Endothelial cell of umbilical vein (primary cell): Measurements from ENCODE around the gene UGT2A2. TPM values are rescaled to one million over a fixed set of nuclear protein-coding genes. Genes with fewer than 3 reads are reported as not detected.

ENCODE experiments used
- BruUV-seq: library from RNA; stranded (reverse); fragments of 400-500 nt; replicated peaks from 2 replicates; lab custom pipeline; 2021; lab: Mats Ljungman, UMichigan
- CTCF ChIA-PET: fragments of 300-600, 350-600 bp; sonication (Branson Sonifier 250); formaldehyde crosslinking; loops from one replicate; lab custom pipeline; 2021; ENCODE audit warnings: antibody characterized with exemption, inconsistent platforms; lab: Charles Lee
- POLR2A ChIA-PET: fragments of 300-600, 350-600 bp; sonication (Branson Sonifier 250); formaldehyde crosslinking; loops from one replicate; lab custom pipeline; 2021; ENCODE audit warnings: antibody characterized with exemption, inconsistent platforms; lab: Charles Lee
- DNase-seq: peaks from one replicate; pipeline ENCODE4 v3.0.0-alpha.2; 2011; ENCODE audit warnings: low read depth, low spot score
- FAIRE-seq: peaks from 2 replicates; lab custom pipeline; 2011; peaks lifted over from hg19 to GRCh38; lab: Jason Lieb, UNC
- H2AFZ ChIP-seq: 2 replicates; pipeline ENCODE4 v1.6.0; 2012; ENCODE audit warnings: low read depth, low read length, control low read depth, inconsistent platforms
- H3K27ac ChIP-seq: 2 replicates; pipeline ENCODE4 v1.5.1; 2011; ENCODE audit warnings: low read depth, mild to moderate bottlenecking, control low read depth, low read length, moderate library complexity; ENCODE audit not compliant: insufficient read depth
- H3K27me3 ChIP-seq, 2 experiments: 2 replicates each; pipeline versions ENCODE4 v1.6.0 to v1.6.1; 2011; ENCODE audit warnings: low read length in 2 of 2, mixed read lengths in 1 of 2; ENCODE audit not compliant: control insufficient read depth in 2 of 2, insufficient read depth in 2 of 2
- H3K36me3 ChIP-seq, 2 experiments: 2 replicates in 1 of 2; 3 replicates in 1 of 2; pipeline ENCODE4 v1.5.1; 2011; ENCODE audit warnings: low read length in 2 of 2, mild to moderate bottlenecking in 1 of 2, moderate library complexity in 1 of 2; ENCODE audit not compliant: control insufficient read depth in 2 of 2, insufficient read depth in 2 of 2; ENCODE audit errors: extremely low read depth in 1 of 2
- H3K4me1 ChIP-seq: 3 replicates; pipeline ENCODE4 v1.5.1; 2011; ENCODE audit warnings: mild to moderate bottlenecking, low read length; ENCODE audit not compliant: control insufficient read depth, insufficient read depth; ENCODE audit errors: extremely low read depth
- H3K4me2 ChIP-seq: 2 replicates; pipeline ENCODE4 v1.6.1; 2011; ENCODE audit warnings: low read length, control low read depth, mixed read lengths; ENCODE audit not compliant: insufficient read depth
- H3K4me3 ChIP-seq, 3 experiments: fragments of 200-600 bp in 1 of 3; sonication (generic), shearing (Covaris generic) in 1 of 3; replicated peaks in 1 of 3; 2 replicates each; pipeline ENCODE4 v1.5.1; 2011 to 2016; ENCODE audit warnings: control low read depth in 3 of 3, low read length in 3 of 3, mild to moderate bottlenecking in 2 of 3, inconsistent platforms in 1 of 3, low read depth in 1 of 3, moderate library complexity in 1 of 3; ENCODE audit not compliant: insufficient read depth in 1 of 3
- H3K79me2 ChIP-seq: 2 replicates; pipeline ENCODE4 v1.6.0; 2012; ENCODE audit warnings: low read length, inconsistent platforms; ENCODE audit not compliant: control insufficient read depth, insufficient read depth
- H3K9ac ChIP-seq: replicated peaks from 2 replicates; pipeline ENCODE3; 2011; ENCODE audit warnings: low read length, control low read depth; ENCODE audit not compliant: insufficient read depth; ENCODE audit errors: extremely low read depth
- H3K9me1 ChIP-seq: replicated peaks from 3 replicates; pipeline ENCODE4 v1.6.0; 2011; ENCODE audit warnings: mild to moderate bottlenecking, low read length; ENCODE audit not compliant: control insufficient read depth, insufficient read depth; ENCODE audit errors: extremely low read depth
- H3K9me3 ChIP-seq: replicated peaks from 2 replicates; pipeline ENCODE4 v1.5.1; 2012; ENCODE audit warnings: low read length, inconsistent platforms; ENCODE audit not compliant: control insufficient read depth, insufficient read depth
- H4K20me1 ChIP-seq: replicated peaks from 2 replicates; pipeline ENCODE3; 2011; ENCODE audit warnings: mild to moderate bottlenecking, low read length; ENCODE audit not compliant: control insufficient read depth, insufficient read depth; ENCODE audit errors: extremely low read depth
- EZH2 ChIP-seq: IDR thresholded peaks from 2 replicates; pipeline ENCODE4 v1.6.1; 2012; ENCODE audit warnings: borderline replicate concordance, low read depth, mild to moderate bottlenecking, moderate library complexity, low read length, inconsistent platforms; ENCODE audit not compliant: severe bottlenecking
- FOS ChIP-seq: IDR thresholded peaks from 2 replicates; pipeline ENCODE4 v1.6.1; 2011; ENCODE audit warnings: mild to moderate bottlenecking, low read length, moderate library complexity, borderline replicate concordance; ENCODE audit not compliant: insufficient read depth
- GATA2 ChIP-seq: IDR thresholded peaks from 2 replicates; pipeline ENCODE4 v1.7.0; 2011; ENCODE audit warnings: low read depth, mild to moderate bottlenecking, moderate library complexity, mixed read lengths, low read length; ENCODE audit not compliant: insufficient read length, insufficient read depth
- JUN ChIP-seq: IDR thresholded peaks from 2 replicates; pipeline ENCODE4 v1.6.1; 2011; ENCODE audit warnings: borderline replicate concordance, low read depth; ENCODE audit not compliant: insufficient read length, insufficient read depth
- MAX ChIP-seq: IDR thresholded peaks from 2 replicates; pipeline ENCODE4 v1.6.1; 2011; ENCODE audit not compliant: insufficient read depth, insufficient read length
- MYC ChIP-seq: IDR thresholded peaks from one replicate; pipeline ENCODE4 v1.6.1; 2011; ENCODE audit warnings: mild to moderate bottlenecking, low read depth, low read length
- POLR2A ChIP-seq: IDR thresholded peaks from 2 replicates; pipeline ENCODE4 v1.6.1; 2012; ENCODE audit warnings: low read depth, mild to moderate bottlenecking, control low read depth, low read length
- POLR2AphosphoS5 ChIP-seq: IDR thresholded peaks from 2 replicates; pipeline ENCODE4 v1.6.1; 2012; ENCODE audit warnings: low read depth, mild to moderate bottlenecking, control low read depth, low read length, moderate library complexity; ENCODE audit not compliant: insufficient read depth
- dilution Hi-C: fragments of 300-500 bp; cut with MboI; formaldehyde crosslinking; loops from one replicate; pipeline ENCODE4 v1.15.0; 2019; ENCODE audit warnings: low sequenced_read_pairs; ENCODE audit not compliant: extremely low pct_ligation_motif_present
- intact Hi-C: fragments of 100-400 bp; cut with micrococcal nuclease; formaldehyde crosslinking; loops from one replicate; pipeline ENCODE4 v1.10.0; 2022
- polyA plus RNA-seq, 4 experiments: library from polyadenylated mRNA; depleted of rRNA in 3 of 4; stranded (reverse) in 3 of 4; unstranded in 1 of 4; fragments of >200 nt; gene quantifications; 2 replicates each; pipeline versions ENCODE4 v1.2.1 to v1.2.3, GENCODE V29; 2011 to 2012; ENCODE audit warnings: missing spikeins in 1 of 4
- total RNA-seq: library from RNA; stranded (reverse); gene quantifications from 2 replicates; pipeline ENCODE4 v1.2.3, GENCODE V29; 2021
- TF ChIP-seq, protein P1 (sequence below), 2 donors: IDR thresholded peaks; 1 replicate in 1 of 2; 2 replicates in 1 of 2; pipeline ENCODE4 v1.5.1; 2011; ENCODE audit warnings: low read length in 2 of 2, mild to moderate bottlenecking in 2 of 2, moderate library complexity in 2 of 2, control low read depth in 1 of 2, inconsistent platforms in 1 of 2, low read depth in 1 of 2; ENCODE audit not compliant: insufficient read depth in 1 of 2; ENCODE audit errors: extremely low read depth in 1 of 2

The UGT2A2 gene
- total and polyA plus RNA-seq, 2 donors (not counting 3 experiments of a cell fraction or from before 2014, with no cell fraction given) = not detected

- FAIRE-seq (no peak), DNase-seq (no peak)
- H3K27ac ChIP-seq = no peak overlapping the region
- BruUV-seq = no TSS peak
- ChIA-PET CTCF (no interaction called here), POLR2A (no interaction called here)
- H3K79me2 ChIP-seq = no peaks in the 10 kb centered on the region
- intact Hi-C loops = no loop called here
- no peaks in the 10 kb centered on the region for H3K9me3 ChIP-seq
- H3K9me1 ChIP-seq = no peaks in the 10 kb centered on the region
- H3K27me3 ChIP-seq = no peaks in the 10 kb centered on the region
- no peak overlapping the region for H2AFZ ChIP-seq
- H4K20me1 ChIP-seq = no peaks in the 10 kb centered on the region
- no peak overlapping the region for H3K9ac ChIP-seq
- no peak overlapping the region for H3K4me3 ChIP-seq
- no peaks in the 10 kb centered on the region for H3K36me3 ChIP-seq
- H3K4me2 ChIP-seq = no peak overlapping the region
- TF ChIP-seq GATA2 (no peak), POLR2A (no peak), FOS (no peak), JUN (no peak), MYC (no peak), EZH2 (no peak), POLR2AphosphoS5 (no peak), MAX (no peak)
- TF ChIP-seq, protein P1, sequence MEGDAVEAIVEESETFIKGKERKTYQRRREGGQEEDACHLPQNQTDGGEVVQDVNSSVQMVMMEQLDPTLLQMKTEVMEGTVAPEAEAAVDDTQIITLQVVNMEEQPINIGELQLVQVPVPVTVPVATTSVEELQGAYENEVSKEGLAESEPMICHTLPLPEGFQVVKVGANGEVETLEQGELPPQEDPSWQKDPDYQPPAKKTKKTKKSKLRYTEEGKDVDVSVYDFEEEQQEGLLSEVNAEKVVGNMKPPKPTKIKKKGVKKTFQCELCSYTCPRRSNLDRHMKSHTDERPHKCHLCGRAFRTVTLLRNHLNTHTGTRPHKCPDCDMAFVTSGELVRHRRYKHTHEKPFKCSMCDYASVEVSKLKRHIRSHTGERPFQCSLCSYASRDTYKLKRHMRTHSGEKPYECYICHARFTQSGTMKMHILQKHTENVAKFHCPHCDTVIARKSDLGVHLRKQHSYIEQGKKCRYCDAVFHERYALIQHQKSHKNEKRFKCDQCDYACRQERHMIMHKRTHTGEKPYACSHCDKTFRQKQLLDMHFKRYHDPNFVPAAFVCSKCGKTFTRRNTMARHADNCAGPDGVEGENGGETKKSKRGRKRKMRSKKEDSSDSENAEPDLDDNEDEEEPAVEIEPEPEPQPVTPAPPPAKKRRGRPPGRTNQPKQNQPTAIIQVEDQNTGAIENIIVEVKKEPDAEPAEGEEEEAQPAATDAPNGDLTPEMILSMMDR (IDR thresholded peaks at IDR 0.05; ENCODE audit: extremely low read depth in 1 of 2, insufficient read depth in 1 of 2, low read depth in 1 of 2, low read length in 2 of 2) = no peak
- H3K4me1 ChIP-seq = no peaks in the 10 kb centered on the region
- dilution Hi-C loops = no loop called here
Measured at GRCh38 chr4:69576251-69576877, 63.1 kb downstream of the UGT2A2 start.
